Loucy (cell line): ENCODE results near the gene GPN2.

ENCODE experiments used
- CTCF ChIP-seq: fragments of 200-600 bp; sonication (generic); conservative IDR thresholded peaks from 2 replicates; pipeline ENCODE4 v1.5.1; 2014; ENCODE audit warnings: mild to moderate bottlenecking, antibody characterized with exemption, low read length
- EZH2phosphoT487 ChIP-seq: fragments of 200-600 bp; IDR thresholded peaks from 2 replicates; pipeline ENCODE4 v1.6.1; 2018; ENCODE audit warnings: antibody characterized with exemption, mild to moderate bottlenecking, moderate library complexity, borderline replicate concordance

- TF ChIP-seq CTCF (no peak), EZH2phosphoT487 (no peak)
Measured at GRCh38 chr1:26897351-26897750, 7.3 kb upstream of the GPN2 start.
